Liver (tissue), 9 donors: ENCODE data around the gene FAM53B. TPM values are rescaled to one million over a fixed set of nuclear protein-coding genes. Genes with fewer than 3 reads are reported as not detected.

Source experiments
- DNase-seq: peaks from one replicate; pipeline ENCODE4 v3.0.0-alpha.2; 2017; ENCODE audit warnings: low spot score
- H3K27ac ChIP-seq, 2 donors: one replicate each; pipeline ENCODE4 v1.7.0; 2013; ENCODE audit warnings: inconsistent platforms in 2 of 2, low read length in 2 of 2, control low read depth in 1 of 2, low read depth in 1 of 2, mild to moderate bottlenecking in 1 of 2
- H3K27me3 ChIP-seq, 4 donors: one replicate each; pipeline versions ENCODE4 v1.6.1 to v1.7.0; 2013; ENCODE audit warnings: low read length in 3 of 4, inconsistent platforms in 1 of 4, mild to moderate bottlenecking in 1 of 4, moderate library complexity in 1 of 4; ENCODE audit not compliant: control insufficient read depth in 4 of 4, insufficient read depth in 4 of 4
- H3K36me3 ChIP-seq, 4 donors: one replicate each; pipeline versions ENCODE4 v1.6.1 to v1.7.0; 2013; ENCODE audit warnings: low read length in 3 of 4, mild to moderate bottlenecking in 3 of 4, low read depth in 1 of 4, moderate library complexity in 1 of 4; ENCODE audit not compliant: control insufficient read depth in 4 of 4, insufficient read depth in 3 of 4
- H3K4me1 ChIP-seq, 4 donors: one replicate each; pipeline versions ENCODE4 v1.6.1 to v1.7.0; 2013; ENCODE audit warnings: low read length in 3 of 4, mild to moderate bottlenecking in 3 of 4, moderate library complexity in 1 of 4; ENCODE audit not compliant: control insufficient read depth in 4 of 4, insufficient read depth in 4 of 4
- H3K4me3 ChIP-seq, 3 donors: one replicate each; pipeline versions ENCODE4 v1.6.1 to v1.7.0; 2013; ENCODE audit warnings: low read length in 3 of 3, control low read depth in 1 of 3, low read depth in 1 of 3, mild to moderate bottlenecking in 1 of 3
- H3K9ac ChIP-seq, 2 donors: one replicate each; pipeline ENCODE4 v1.7.0; 2013; ENCODE audit warnings: low read length in 2 of 2, mild to moderate bottlenecking in 2 of 2, moderate library complexity in 2 of 2, control low read depth in 1 of 2, low read depth in 1 of 2
- H3K9me3 ChIP-seq, 4 donors: one replicate each; pipeline versions ENCODE4 v1.6.1 to v1.7.0; 2013; ENCODE audit warnings: low read length in 3 of 4; ENCODE audit not compliant: control insufficient read depth in 4 of 4
- EGR1 ChIP-seq, 2 donors: IDR thresholded peaks; 2 replicates each; pipeline ENCODE4 v1.6.1; 2016 to 2018; ENCODE audit warnings: antibody characterized with exemption in 2 of 2, low read depth in 2 of 2
- FOXA1 ChIP-seq: IDR thresholded peaks from 2 replicates; pipeline ENCODE4 v1.6.1; 2016; ENCODE audit warnings: antibody characterized with exemption
- GABPA ChIP-seq, 2 donors: IDR thresholded peaks in 1 of 2; conservative IDR thresholded peaks in 1 of 2; 2 replicates each; pipeline ENCODE4 v1.6.1; 2016; ENCODE audit warnings: antibody characterized with exemption in 2 of 2, mild to moderate bottlenecking in 1 of 2, moderate library complexity in 1 of 2
- HNF4A ChIP-seq, 2 donors: conservative IDR thresholded peaks; 2 replicates each; pipeline ENCODE4 v1.6.1; 2016; ENCODE audit warnings: antibody characterized with exemption in 2 of 2, mild to moderate bottlenecking in 2 of 2
- HNF4G ChIP-seq: IDR thresholded peaks from 2 replicates; pipeline ENCODE4 v1.6.1; 2016; ENCODE audit warnings: antibody characterized with exemption
- JUND ChIP-seq, 2 donors: IDR thresholded peaks; 2 replicates each; pipeline ENCODE4 v1.6.1; 2016; ENCODE audit warnings: antibody characterized with exemption in 2 of 2
- NR2F2 ChIP-seq: IDR thresholded peaks from 2 replicates; pipeline ENCODE4 v1.6.1; 2016; ENCODE audit warnings: antibody characterized with exemption
- RAD21 ChIP-seq, 2 donors: IDR thresholded peaks; 2 replicates each; pipeline ENCODE4 v1.6.1; 2016; ENCODE audit warnings: antibody characterized with exemption in 2 of 2, mild to moderate bottlenecking in 2 of 2
- RXRA ChIP-seq, 2 donors: IDR thresholded peaks; 2 replicates each; pipeline ENCODE4 v1.6.1; 2017 to 2018; ENCODE audit warnings: antibody characterized with exemption in 2 of 2, mild to moderate bottlenecking in 1 of 2
- SP1 ChIP-seq: IDR thresholded peaks from 2 replicates; pipeline ENCODE4 v1.6.1; 2018; ENCODE audit warnings: antibody characterized with exemption, mild to moderate bottlenecking
- TAF1 ChIP-seq: conservative IDR thresholded peaks from 2 replicates; pipeline ENCODE4 v1.6.1; 2016; ENCODE audit warnings: antibody characterized with exemption, mild to moderate bottlenecking
- WGBS: extraction: QIAGEN DNeasy Blood & Tissue Kit; methylation state at CpG from one replicate; pipeline ENCODE4 v1.1.7; 2013; 5-methylcytosine and 5-hydroxymethylcytosine counted together
- polyA plus RNA-seq, 2 donors: library from polyadenylated mRNA; stranded (reverse) in 1 of 2; unstranded in 1 of 2; fragments of 200-250 nt in 1 of 2; fragments of >200 nt in 1 of 2; fragmentation: Nextera tagmentation in 1 of 2; extraction: Ambion mirVana in 1 of 2; gene quantifications; one replicate each; pipeline versions ENCODE4 v1.2.1 to v1.2.3, GENCODE V29; 2013 to 2015
- total RNA-seq, 2 donors: library from RNA; depleted of rRNA; stranded (reverse); fragments of >200 nt; gene quantifications; one replicate each; pipeline ENCODE4 v1.2.3, GENCODE V29; 2014
- TF ChIP-seq, protein P1 (sequence below): fragments of 150-350 bp; IDR thresholded peaks from 2 replicates; pipeline ENCODE4 v1.5.1; 2017; ENCODE audit warnings: improper control_type of control experiment, low read depth, low read length; ENCODE audit not compliant: missing input control
- TF ChIP-seq, protein P2 (sequence below): IDR thresholded peaks from 2 replicates; pipeline ENCODE4 v1.6.1; 2016; ENCODE audit warnings: antibody characterized with exemption
- TF ChIP-seq, protein P3 (sequence below): IDR thresholded peaks from 2 replicates; pipeline ENCODE4 v1.6.1; 2016; ENCODE audit warnings: antibody characterized with exemption
- TF ChIP-seq, protein P4 (sequence below): IDR thresholded peaks from 2 replicates; pipeline ENCODE4 v1.6.1; 2016; ENCODE audit warnings: antibody characterized with exemption, mild to moderate bottlenecking
- donor health status: healthy.
- donor health status: healthy.
- donor health status: healthy.
- donor health status: healthy.
- donor health status: healthy.

FAM53B gene
- total and polyA plus RNA-seq, 4 donors, result 1.1 to 24.0 (median 6.3) TPM

DNA sequence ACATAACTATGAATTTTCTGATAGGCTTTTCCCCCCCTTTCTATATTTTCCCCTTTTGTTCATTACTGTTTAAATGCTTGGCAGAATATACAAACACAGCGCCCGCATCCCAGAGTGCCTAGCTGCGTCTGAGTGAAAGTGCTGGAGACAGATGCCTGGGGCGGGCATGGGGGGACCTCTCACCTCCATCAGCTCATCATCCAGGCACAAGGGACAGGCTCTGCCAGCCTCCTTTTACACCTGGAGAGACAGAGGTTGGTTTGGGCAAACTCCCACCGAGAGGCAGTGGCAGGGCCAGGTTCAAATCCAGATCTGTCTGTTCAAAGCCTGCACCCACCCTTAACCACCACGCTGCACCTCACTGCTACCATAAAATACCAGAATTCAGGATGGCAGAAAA, 104.5 kb downstream of the FAM53B start:
- H3K4me1 ChIP-seq, result peaks cover 0 to 7% (median 2%) of the 10 kb centered on the region in 4 donors
- peaks cover 0 to 1% (median 0%) of the 10 kb centered on the region in 4 donors for H3K36me3 ChIP-seq
- no peak overlapping the region for H3K4me3 ChIP-seq
- no peaks in the 10 kb centered on the region for H3K9me3 ChIP-seq
- no peak overlapping the region for H3K9ac ChIP-seq
- H3K27ac ChIP-seq, result no peak overlapping the region
- no peak for DNase-seq
- 99% methylated on average over 6 of the region's 6 CpGs for WGBS
- H3K27me3 ChIP-seq, result no peaks in the 10 kb centered on the region
- TF ChIP-seq SP1 (no peak), RAD21 (IDR thresholded peaks at IDR 0.05) (no peak), HNF4A (conservative IDR thresholded peaks at IDR 0.05) (no peak), JUND (IDR thresholded peaks at IDR 0.05) (no peak), GABPA (IDR thresholded peaks at IDR 0.05 in 1 of 2, conservative IDR thresholded peaks at IDR 0.05 in 1 of 2) (no peak), NR2F2 (no peak), HNF4G (no peak), FOXA1 (no peak), RXRA (IDR thresholded peaks at IDR 0.05) (no peak), TAF1 (no peak)
- TF ChIP-seq, protein P1, sequence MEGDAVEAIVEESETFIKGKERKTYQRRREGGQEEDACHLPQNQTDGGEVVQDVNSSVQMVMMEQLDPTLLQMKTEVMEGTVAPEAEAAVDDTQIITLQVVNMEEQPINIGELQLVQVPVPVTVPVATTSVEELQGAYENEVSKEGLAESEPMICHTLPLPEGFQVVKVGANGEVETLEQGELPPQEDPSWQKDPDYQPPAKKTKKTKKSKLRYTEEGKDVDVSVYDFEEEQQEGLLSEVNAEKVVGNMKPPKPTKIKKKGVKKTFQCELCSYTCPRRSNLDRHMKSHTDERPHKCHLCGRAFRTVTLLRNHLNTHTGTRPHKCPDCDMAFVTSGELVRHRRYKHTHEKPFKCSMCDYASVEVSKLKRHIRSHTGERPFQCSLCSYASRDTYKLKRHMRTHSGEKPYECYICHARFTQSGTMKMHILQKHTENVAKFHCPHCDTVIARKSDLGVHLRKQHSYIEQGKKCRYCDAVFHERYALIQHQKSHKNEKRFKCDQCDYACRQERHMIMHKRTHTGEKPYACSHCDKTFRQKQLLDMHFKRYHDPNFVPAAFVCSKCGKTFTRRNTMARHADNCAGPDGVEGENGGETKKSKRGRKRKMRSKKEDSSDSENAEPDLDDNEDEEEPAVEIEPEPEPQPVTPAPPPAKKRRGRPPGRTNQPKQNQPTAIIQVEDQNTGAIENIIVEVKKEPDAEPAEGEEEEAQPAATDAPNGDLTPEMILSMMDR, result no peak
- TF ChIP-seq, protein P2, sequence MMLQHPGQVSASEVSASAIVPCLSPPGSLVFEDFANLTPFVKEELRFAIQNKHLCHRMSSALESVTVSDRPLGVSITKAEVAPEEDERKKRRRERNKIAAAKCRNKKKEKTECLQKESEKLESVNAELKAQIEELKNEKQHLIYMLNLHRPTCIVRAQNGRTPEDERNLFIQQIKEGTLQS, result no peak
- TF ChIP-seq, protein P3, sequence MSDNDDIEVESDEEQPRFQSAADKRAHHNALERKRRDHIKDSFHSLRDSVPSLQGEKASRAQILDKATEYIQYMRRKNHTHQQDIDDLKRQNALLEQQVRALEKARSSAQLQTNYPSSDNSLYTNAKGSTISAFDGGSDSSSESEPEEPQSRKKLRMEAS, result no peak

DNA sequence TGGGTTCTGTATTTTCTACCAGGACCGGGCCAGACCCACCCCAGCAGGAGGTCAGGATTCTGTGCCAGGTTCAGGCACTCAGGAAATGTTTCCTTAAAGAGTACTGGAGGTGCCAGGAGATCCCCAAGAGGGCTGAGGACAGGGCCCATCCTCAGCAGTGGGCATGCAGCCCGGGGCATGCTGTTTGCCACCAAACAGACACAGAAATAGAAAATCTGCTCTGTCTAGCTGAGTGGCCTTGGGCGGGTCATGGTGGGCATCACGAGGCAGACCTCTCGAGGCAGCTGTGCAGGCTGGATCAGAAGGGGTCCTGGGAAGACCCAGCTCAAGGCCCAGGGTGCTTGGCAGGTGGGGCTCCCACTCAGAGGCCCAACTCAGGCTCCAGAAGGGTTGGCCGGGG, 105.0 kb downstream of the FAM53B start:
- H3K36me3 ChIP-seq, result peaks cover 0 to 1% (median 0%) of the 10 kb centered on the region in 4 donors
- WGBS, result 95% methylated on average over 6 of the region's 6 CpGs

More for the DNA sequence above, 105.0 kb downstream of the FAM53B start:
- TF ChIP-seq JUND (IDR thresholded peaks at IDR 0.05) (no peak), EGR1 (IDR thresholded peaks at IDR 0.05; ENCODE audit: low read depth in 2 of 2) (no peak), RAD21 (IDR thresholded peaks at IDR 0.05) (no peak), RXRA (IDR thresholded peaks at IDR 0.05) (no peak)
- TF ChIP-seq, protein P2, result no peak
- TF ChIP-seq, protein P4, sequence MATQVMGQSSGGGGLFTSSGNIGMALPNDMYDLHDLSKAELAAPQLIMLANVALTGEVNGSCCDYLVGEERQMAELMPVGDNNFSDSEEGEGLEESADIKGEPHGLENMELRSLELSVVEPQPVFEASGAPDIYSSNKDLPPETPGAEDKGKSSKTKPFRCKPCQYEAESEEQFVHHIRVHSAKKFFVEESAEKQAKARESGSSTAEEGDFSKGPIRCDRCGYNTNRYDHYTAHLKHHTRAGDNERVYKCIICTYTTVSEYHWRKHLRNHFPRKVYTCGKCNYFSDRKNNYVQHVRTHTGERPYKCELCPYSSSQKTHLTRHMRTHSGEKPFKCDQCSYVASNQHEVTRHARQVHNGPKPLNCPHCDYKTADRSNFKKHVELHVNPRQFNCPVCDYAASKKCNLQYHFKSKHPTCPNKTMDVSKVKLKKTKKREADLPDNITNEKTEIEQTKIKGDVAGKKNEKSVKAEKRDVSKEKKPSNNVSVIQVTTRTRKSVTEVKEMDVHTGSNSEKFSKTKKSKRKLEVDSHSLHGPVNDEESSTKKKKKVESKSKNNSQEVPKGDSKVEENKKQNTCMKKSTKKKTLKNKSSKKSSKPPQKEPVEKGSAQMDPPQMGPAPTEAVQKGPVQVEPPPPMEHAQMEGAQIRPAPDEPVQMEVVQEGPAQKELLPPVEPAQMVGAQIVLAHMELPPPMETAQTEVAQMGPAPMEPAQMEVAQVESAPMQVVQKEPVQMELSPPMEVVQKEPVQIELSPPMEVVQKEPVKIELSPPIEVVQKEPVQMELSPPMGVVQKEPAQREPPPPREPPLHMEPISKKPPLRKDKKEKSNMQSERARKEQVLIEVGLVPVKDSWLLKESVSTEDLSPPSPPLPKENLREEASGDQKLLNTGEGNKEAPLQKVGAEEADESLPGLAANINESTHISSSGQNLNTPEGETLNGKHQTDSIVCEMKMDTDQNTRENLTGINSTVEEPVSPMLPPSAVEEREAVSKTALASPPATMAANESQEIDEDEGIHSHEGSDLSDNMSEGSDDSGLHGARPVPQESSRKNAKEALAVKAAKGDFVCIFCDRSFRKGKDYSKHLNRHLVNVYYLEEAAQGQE, result no peak
- no peak for DNase-seq
- no peak overlapping the region for H3K4me3 ChIP-seq
- no peak overlapping the region for H3K9ac ChIP-seq
- H3K27me3 ChIP-seq, result no peaks in the 10 kb centered on the region
- no peaks in the 10 kb centered on the region for H3K9me3 ChIP-seq
- H3K27ac ChIP-seq, result no peak overlapping the region
- H3K4me1 ChIP-seq, result peaks cover 0 to 7% (median 2%) of the 10 kb centered on the region in 4 donors
